Lower leg skin (tissue), 4 donors: Measurements from ENCODE around the gene SNRNP70. TPM values are rescaled to one million over a fixed set of nuclear protein-coding genes. Genes with fewer than 3 reads are reported as not detected.

Experiments
- DNase-seq, 2 donors: peaks; one replicate each; pipeline ENCODE4 v3.0.0-alpha.2; 2019; ENCODE audit warnings: low spot score in 2 of 2
- H3K4me3 ChIP-seq: fragments of 200-600 bp; sonication (generic); 2 replicates; pipeline ENCODE4 v1.5.1; 2017; ENCODE audit warnings: mild to moderate bottlenecking, low read depth; ENCODE audit not compliant: poor library complexity, severe bottlenecking
- POLR2A ChIP-seq, 2 donors: fragments of 450-650 bp; IDR thresholded peaks; one replicate each; pipeline ENCODE4 v1.6.1; 2016 to 2017; ENCODE audit warnings: antibody characterized with exemption in 2 of 2, mild to moderate bottlenecking in 1 of 2, moderate library complexity in 1 of 2
- WGBS, 2 donors: methylation state at CpG; one replicate each; pipeline ENCODE4 v1.1.5; 2018; 5-methylcytosine and 5-hydroxymethylcytosine counted together
- intact Hi-C: fragments of 100-400 bp; cut with DNase I; formaldehyde crosslinking; loops from one replicate; pipeline ENCODE4 v1.15.0; 2023; ENCODE audit warnings: low total_unique reads
- total RNA-seq, 4 donors: library from RNA; depleted of rRNA; stranded (reverse); fragments of >200 nt; gene quantifications; one replicate each; pipeline ENCODE4 v1.1.0, GENCODE V29; 2016
- TF ChIP-seq, protein P1 (sequence below), 3 donors: fragments of 450-650 bp; IDR thresholded peaks; one replicate each; pipeline ENCODE4 v1.5.1; 2016; ENCODE audit warnings: antibody characterized with exemption in 3 of 3, mild to moderate bottlenecking in 3 of 3, moderate library complexity in 2 of 3

The SNRNP70 gene
- total RNA-seq, 4 donors from 2014 or later, result 172 to 375 (median 285) TPM

GRCh38 chr19:49080392-49080791, 4.9 kb upstream of the SNRNP70 start:
- no peak overlapping the region for H3K4me3 ChIP-seq
- WGBS, 2 donors, result 85 to 92% methylated on average over 4 of the region's 4 CpGs
- no peak for TF ChIP-seq POLR2A (IDR thresholded peaks at IDR 0.05)
- TF ChIP-seq, protein P1, sequence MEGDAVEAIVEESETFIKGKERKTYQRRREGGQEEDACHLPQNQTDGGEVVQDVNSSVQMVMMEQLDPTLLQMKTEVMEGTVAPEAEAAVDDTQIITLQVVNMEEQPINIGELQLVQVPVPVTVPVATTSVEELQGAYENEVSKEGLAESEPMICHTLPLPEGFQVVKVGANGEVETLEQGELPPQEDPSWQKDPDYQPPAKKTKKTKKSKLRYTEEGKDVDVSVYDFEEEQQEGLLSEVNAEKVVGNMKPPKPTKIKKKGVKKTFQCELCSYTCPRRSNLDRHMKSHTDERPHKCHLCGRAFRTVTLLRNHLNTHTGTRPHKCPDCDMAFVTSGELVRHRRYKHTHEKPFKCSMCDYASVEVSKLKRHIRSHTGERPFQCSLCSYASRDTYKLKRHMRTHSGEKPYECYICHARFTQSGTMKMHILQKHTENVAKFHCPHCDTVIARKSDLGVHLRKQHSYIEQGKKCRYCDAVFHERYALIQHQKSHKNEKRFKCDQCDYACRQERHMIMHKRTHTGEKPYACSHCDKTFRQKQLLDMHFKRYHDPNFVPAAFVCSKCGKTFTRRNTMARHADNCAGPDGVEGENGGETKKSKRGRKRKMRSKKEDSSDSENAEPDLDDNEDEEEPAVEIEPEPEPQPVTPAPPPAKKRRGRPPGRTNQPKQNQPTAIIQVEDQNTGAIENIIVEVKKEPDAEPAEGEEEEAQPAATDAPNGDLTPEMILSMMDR (IDR thresholded peaks at IDR 0.05), result no peak
- intact Hi-C loops, result no loop called here
- no peak for DNase-seq

DNA sequence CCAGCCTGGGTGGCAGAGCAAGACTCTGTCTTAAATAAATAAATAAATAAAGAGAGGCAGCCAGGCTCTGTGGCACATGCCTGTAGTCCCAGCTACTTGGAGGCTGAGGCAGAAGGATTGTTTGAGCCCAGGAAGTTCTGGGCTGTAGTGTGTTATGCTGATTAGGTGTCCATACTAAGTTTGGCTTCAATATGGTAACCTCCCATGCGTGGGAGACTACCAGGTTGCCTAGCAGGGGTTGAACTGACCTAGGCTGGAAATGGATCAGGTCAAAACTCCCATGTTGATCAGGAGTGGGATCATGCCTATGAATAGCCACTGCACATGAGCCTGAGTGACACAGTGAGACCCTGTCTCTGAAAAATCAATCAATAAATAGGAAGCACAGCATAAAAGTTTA, 4.0 kb upstream of the SNRNP70 start:
- intact Hi-C loops, result no loop called here
- no peak overlapping the region for H3K4me3 ChIP-seq
- DNase-seq, result no peak
- 75 to 85% methylated on average over 1 of the region's 1 CpG for WGBS, 2 donors
- TF ChIP-seq, protein P1 (IDR thresholded peaks at IDR 0.05), result no peak

DNA sequence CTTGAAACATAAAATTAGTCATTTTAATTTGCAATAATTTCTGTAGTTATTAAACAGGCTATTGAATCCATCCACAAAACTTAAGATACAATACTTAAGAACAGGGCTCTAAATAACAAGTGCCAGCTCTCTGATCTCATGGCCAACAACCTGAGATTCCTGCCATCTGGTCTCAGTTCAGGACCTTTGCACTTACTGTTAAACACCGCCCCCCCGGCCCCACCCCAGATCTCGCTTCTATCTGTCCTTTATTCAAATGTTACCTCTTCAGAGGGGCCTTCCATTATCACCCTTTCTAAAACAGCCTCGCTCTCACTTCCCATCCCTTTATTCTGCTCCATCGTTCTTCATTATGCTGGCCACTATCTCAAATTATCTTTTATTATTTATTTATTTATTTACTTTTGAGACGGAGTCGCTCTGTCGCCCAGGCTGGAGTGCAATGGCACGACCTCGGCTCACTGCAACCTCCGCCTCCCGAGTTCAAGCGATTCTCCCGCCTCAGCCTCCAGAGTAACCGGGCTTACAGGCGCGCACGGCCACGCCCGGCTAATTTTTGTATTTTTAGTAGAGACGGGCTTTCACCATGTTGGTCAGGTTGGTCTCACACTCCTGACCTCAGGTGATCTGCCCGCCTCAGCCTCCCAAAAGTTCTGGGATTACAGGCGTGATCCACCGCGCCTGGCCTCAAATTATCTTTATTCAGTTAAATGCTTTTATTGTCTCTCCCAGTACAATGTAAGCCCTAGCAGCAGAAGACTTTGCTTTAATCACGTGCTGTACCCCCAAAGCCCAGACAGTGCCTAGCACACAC, 838 bp upstream of the SNRNP70 start:
- no peak overlapping the region for H3K4me3 ChIP-seq
- intact Hi-C loops, result no loop called here
- 59 to 68% methylated on average over 26 of the region's 26 CpGs for WGBS, 2 donors
- peak in 1 of 2 donors; percentile 84 for DNase-seq
- no peak for TF ChIP-seq POLR2A (IDR thresholded peaks at IDR 0.05)
- TF ChIP-seq, protein P1 (IDR thresholded peaks at IDR 0.05), result no peak

DNA sequence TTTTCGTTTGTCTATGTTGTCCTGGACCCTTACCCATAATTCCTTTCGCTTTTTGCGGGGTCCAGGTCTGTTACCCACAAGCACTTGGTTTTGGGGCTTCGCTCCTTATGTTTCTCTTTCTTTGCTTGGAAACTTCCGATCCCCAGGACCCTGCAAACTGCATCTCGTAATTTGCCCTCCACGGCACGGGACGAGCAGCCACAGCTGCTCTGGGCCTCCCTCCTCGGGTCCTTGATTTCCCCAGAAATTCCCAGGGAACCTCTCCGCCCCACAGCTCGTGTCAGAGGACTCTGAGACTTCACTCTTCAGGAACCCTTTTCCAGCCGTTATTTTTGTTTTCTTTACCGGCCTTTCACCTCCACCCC, 599 bp downstream of the SNRNP70 start:
- DNase-seq, result peak in 1 of 2 donors; percentile 83
- WGBS, 2 donors, result 1 to 2% methylated on average over 14 of the region's 14 CpGs
- intact Hi-C loops, result no loop called here
- peak overlapping the region; percentile 73 for H3K4me3 ChIP-seq
- no peak for TF ChIP-seq POLR2A (IDR thresholded peaks at IDR 0.05)
- TF ChIP-seq, protein P1 (IDR thresholded peaks at IDR 0.05), result no peak

GRCh38 chr19:49086296-49086695, 1.0 kb downstream of the SNRNP70 start:
- intact Hi-C loops, result no loop called here
- peak overlapping the region; percentile 73 for H3K4me3 ChIP-seq
- 33 to 38% methylated on average over 11 of the region's 11 CpGs for WGBS, 2 donors
- DNase-seq, result no peak
- TF ChIP-seq, protein P1 (IDR thresholded peaks at IDR 0.05), result no peak
- no peak for TF ChIP-seq POLR2A (IDR thresholded peaks at IDR 0.05)
